ENCODE measurements around the gene XPC. TPM values are rescaled to one million over a fixed set of nuclear protein-coding genes. Genes with fewer than 3 reads are reported as not detected.

XPC gene
- total RNA-seq, 1 experiment from 2014 or later = 34.9 TPM

DNA sequence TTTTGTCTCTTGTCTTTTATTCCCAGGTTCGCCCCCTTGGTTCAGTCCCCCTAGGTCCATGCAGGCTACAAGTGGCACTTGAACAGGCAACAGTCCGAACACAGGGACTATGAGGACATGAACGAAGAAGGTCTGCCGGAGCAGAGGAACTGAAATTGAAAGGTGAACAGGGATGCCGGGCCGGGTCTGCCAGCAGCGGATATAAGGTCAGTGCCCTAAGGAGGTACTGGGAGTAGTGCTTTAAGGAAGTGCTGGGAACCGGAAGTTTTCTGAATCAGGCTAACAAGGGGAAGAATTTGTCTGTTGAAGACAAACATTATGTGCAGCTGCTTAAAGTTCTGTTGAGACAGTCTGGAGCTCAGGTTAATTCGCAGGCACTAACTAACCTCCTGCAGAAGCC lies 47.0 kb upstream of the XPC start:
- POLR2A ChIA-PET = no interaction called here
- no peak overlapping the region for H3K4me3 Mint-ChIP-seq
- H3K36me3 Mint-ChIP-seq = peaks cover 14% of the 10 kb centered on the region
- H3K27me3 Mint-ChIP-seq (ENCODE audit: low read depth) = peaks cover 10% of the 10 kb centered on the region; the same call in 1 of the 2 replicates
- H3K27ac Mint-ChIP-seq = no peak overlapping the region
- no peak for DNase-seq (ENCODE audit: low spot score)
- H3K9me3 Mint-ChIP-seq = peaks cover 31% of the 10 kb centered on the region
- ATAC-seq = no peak
- TF ChIP-seq RORB (CRISPR knock-in tag; IDR thresholded peaks at IDR 0.05) (no peak), GABPB1 (CRISPR knock-in tag; IDR thresholded peaks at IDR 0.05) (no peak), TP53 (CRISPR knock-in tag; IDR thresholded peaks at IDR 0.05) (no peak), KAT7 (CRISPR knock-in tag; IDR thresholded peaks at IDR 0.05; ENCODE audit: borderline replicate concordance) (no peak)
- TF ChIP-seq, protein P1, sequence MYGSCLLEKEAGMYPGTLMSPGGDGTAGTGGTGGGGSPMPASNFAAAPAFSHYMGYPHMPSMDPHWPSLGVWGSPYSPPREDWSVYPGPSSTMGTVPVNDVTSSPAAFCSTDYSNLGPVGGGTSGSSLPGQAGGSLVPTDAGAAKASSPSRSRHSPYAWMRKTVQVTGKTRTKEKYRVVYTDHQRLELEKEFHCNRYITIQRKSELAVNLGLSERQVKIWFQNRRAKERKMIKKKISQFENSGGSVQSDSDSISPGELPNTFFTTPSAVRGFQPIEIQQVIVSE (CRISPR knock-in tag; IDR thresholded peaks at IDR 0.05; ENCODE audit: borderline replicate concordance) = no peak
- peaks cover 30% of the 10 kb centered on the region for H3K4me1 Mint-ChIP-seq
- CTCF ChIA-PET = interaction anchor here (3.7 to 8.2 kb wide), 2 partner anchors 21 to 22 kb away, joined by 15 to 43 read pairs; no protein-coding TSS in a partner anchor

DNA sequence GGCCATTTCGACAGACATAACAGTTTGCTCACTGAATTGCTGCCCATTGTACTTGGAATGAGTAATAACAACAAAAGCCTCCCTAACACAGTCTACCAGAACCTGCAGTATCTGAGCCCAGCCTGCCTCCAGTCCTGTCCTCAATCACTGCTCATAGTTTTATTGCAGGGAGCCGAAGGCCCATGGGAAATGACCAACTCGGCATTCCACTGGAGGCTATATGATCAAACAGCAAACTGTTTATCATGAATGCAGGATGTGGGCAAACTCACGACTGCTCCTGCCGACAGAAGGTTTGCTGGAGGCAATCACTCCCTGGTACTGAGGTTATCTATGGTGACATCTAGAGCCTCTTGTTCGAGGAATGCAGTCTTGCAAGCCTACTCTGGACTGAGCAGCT lies 46.5 kb upstream of the XPC start:
- TF ChIP-seq ZBTB21 (CRISPR knock-in tag; IDR thresholded peaks at IDR 0.05; ENCODE audit: borderline replicate concordance) (no peak), OVOL2 (CRISPR knock-in tag; IDR thresholded peaks at IDR 0.05; ENCODE audit: borderline replicate concordance) (no peak), NFYB (CRISPR knock-in tag; conservative IDR thresholded peaks at IDR 0.05; ENCODE audit: low read depth) (no peak)
- TF ChIP-seq, protein P2, sequence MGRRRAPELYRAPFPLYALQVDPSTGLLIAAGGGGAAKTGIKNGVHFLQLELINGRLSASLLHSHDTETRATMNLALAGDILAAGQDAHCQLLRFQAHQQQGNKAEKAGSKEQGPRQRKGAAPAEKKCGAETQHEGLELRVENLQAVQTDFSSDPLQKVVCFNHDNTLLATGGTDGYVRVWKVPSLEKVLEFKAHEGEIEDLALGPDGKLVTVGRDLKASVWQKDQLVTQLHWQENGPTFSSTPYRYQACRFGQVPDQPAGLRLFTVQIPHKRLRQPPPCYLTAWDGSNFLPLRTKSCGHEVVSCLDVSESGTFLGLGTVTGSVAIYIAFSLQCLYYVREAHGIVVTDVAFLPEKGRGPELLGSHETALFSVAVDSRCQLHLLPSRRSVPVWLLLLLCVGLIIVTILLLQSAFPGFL (CRISPR knock-in tag; IDR thresholded peaks at IDR 0.05; ENCODE audit: borderline replicate concordance) = no peak
- TF ChIP-seq, protein P3, sequence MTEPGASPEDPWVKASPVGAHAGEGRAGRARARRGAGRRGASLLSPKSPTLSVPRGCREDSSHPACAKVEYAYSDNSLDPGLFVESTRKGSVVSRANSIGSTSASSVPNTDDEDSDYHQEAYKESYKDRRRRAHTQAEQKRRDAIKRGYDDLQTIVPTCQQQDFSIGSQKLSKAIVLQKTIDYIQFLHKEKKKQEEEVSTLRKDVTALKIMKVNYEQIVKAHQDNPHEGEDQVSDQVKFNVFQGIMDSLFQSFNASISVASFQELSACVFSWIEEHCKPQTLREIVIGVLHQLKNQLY (CRISPR knock-in tag; IDR thresholded peaks at IDR 0.05) = no peak
- TF ChIP-seq, protein P4, sequence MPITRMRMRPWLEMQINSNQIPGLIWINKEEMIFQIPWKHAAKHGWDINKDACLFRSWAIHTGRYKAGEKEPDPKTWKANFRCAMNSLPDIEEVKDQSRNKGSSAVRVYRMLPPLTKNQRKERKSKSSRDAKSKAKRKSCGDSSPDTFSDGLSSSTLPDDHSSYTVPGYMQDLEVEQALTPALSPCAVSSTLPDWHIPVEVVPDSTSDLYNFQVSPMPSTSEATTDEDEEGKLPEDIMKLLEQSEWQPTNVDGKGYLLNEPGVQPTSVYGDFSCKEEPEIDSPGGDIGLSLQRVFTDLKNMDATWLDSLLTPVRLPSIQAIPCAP (CRISPR knock-in tag; IDR thresholded peaks at IDR 0.05) = no peak
- TF ChIP-seq, protein P5, sequence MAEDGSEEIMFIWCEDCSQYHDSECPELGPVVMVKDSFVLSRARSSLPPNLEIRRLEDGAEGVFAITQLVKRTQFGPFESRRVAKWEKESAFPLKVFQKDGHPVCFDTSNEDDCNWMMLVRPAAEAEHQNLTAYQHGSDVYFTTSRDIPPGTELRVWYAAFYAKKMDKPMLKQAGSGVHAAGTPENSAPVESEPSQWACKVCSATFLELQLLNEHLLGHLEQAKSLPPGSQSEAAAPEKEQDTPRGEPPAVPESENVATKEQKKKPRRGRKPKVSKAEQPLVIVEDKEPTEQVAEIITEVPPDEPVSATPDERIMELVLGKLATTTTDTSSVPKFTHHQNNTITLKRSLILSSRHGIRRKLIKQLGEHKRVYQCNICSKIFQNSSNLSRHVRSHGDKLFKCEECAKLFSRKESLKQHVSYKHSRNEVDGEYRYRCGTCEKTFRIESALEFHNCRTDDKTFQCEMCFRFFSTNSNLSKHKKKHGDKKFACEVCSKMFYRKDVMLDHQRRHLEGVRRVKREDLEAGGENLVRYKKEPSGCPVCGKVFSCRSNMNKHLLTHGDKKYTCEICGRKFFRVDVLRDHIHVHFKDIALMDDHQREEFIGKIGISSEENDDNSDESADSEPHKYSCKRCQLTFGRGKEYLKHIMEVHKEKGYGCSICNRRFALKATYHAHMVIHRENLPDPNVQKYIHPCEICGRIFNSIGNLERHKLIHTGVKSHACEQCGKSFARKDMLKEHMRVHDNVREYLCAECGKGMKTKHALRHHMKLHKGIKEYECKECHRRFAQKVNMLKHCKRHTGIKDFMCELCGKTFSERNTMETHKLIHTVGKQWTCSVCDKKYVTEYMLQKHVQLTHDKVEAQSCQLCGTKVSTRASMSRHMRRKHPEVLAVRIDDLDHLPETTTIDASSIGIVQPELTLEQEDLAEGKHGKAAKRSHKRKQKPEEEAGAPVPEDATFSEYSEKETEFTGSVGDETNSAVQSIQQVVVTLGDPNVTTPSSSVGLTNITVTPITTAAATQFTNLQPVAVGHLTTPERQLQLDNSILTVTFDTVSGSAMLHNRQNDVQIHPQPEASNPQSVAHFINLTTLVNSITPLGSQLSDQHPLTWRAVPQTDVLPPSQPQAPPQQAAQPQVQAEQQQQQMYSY (CRISPR knock-in tag; IDR thresholded peaks at IDR 0.05) = no peak
- Mint-ChIP-seq H3K27me3 (ENCODE audit: low read depth) (peaks cover 10% of the 10 kb centered on the region; the same call in 1 of the 2 replicates), H3K36me3 (peaks cover 10% of the 10 kb centered on the region), H3K4me3 (no peak overlapping the region), H3K9me3 (peaks cover 31% of the 10 kb centered on the region), H3K27ac (no peak overlapping the region), H3K4me1 (peaks cover 30% of the 10 kb centered on the region)
- no peak for ATAC-seq
- no peak for DNase-seq (ENCODE audit: low spot score)
- CTCF ChIA-PET = interaction anchor here (3.7 kb wide), 1 partner anchor 21 kb away, joined by 15 read pairs; no protein-coding TSS in a partner anchor
- POLR2A ChIA-PET = no interaction called here

DNA sequence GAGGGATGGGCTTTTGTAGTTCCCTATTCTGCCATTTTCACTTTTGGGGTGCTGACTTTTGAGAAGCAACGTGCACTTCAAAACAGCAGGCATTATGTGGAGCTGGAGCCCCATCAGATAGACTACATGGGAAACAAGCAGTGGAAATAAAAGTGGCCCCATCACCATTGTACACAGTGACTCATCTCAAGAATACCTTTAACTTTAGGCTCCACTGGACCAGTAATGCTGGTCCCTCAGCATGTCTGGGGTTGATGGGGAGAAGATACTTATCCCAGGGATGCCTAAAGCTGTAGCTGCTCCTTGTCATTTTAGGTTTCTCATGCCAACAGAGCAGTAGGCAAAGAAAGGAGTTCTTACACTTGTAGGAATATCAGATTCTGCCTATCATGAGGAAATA lies 45.2 kb upstream of the XPC start:
- peaks cover 30% of the 10 kb centered on the region for H3K4me1 Mint-ChIP-seq
- ChIA-PET CTCF (interaction anchor here (0.8 to 3.7 kb wide), 3 partner anchors 9 to 45 kb away, joined by 3 to 15 read pairs (median 4); partner anchors contain the start of genes LSM3 and XPC), POLR2A (no interaction called here)
- TF ChIP-seq ZNF138 (CRISPR knock-in tag; conservative IDR thresholded peaks at IDR 0.05) (no peak), GRHL2 (CRISPR knock-in tag; IDR thresholded peaks at IDR 0.05; ENCODE audit: insufficient replicate concordance, severe bottlenecking) (no peak), NFATC4 (CRISPR knock-in tag; IDR thresholded peaks at IDR 0.05) (no peak), ZNF263 (CRISPR knock-in tag; IDR thresholded peaks at IDR 0.05; ENCODE audit: low read depth) (no peak), FOXP1 (CRISPR knock-in tag; IDR thresholded peaks at IDR 0.05; ENCODE audit: borderline replicate concordance) (no peak)
- TF ChIP-seq, protein P6, sequence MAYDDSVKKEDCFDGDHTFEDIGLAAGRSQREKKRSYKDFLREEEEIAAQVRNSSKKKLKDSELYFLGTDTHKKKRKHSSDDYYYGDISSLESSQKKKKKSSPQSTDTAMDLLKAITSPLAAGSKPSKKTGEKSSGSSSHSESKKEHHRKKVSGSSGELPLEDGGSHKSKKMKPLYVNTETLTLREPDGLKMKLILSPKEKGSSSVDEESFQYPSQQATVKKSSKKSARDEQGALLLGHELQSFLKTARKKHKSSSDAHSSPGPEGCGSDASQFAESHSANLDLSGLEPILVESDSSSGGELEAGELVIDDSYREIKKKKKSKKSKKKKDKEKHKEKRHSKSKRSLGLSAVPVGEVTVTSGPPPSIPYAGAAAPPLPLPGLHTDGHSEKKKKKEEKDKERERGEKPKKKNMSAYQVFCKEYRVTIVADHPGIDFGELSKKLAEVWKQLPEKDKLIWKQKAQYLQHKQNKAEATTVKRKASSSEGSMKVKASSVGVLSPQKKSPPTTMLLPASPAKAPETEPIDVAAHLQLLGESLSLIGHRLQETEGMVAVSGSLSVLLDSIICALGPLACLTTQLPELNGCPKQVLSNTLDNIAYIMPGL (CRISPR knock-in tag; IDR thresholded peaks at IDR 0.05) = no peak
- TF ChIP-seq, protein P7, sequence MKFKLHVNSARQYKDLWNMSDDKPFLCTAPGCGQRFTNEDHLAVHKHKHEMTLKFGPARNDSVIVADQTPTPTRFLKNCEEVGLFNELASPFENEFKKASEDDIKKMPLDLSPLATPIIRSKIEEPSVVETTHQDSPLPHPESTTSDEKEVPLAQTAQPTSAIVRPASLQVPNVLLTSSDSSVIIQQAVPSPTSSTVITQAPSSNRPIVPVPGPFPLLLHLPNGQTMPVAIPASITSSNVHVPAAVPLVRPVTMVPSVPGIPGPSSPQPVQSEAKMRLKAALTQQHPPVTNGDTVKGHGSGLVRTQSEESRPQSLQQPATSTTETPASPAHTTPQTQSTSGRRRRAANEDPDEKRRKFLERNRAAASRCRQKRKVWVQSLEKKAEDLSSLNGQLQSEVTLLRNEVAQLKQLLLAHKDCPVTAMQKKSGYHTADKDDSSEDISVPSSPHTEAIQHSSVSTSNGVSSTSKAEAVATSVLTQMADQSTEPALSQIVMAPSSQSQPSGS (CRISPR knock-in tag; IDR thresholded peaks at IDR 0.05; ENCODE audit: borderline replicate concordance, low read depth) = no peak
- TF ChIP-seq, protein P8, sequence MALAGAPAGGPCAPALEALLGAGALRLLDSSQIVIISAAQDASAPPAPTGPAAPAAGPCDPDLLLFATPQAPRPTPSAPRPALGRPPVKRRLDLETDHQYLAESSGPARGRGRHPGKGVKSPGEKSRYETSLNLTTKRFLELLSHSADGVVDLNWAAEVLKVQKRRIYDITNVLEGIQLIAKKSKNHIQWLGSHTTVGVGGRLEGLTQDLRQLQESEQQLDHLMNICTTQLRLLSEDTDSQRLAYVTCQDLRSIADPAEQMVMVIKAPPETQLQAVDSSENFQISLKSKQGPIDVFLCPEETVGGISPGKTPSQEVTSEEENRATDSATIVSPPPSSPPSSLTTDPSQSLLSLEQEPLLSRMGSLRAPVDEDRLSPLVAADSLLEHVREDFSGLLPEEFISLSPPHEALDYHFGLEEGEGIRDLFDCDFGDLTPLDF (CRISPR knock-in tag; IDR thresholded peaks at IDR 0.05) = no peak

More for the DNA sequence above, 45.2 kb upstream of the XPC start:
- no peak for ATAC-seq
- no peak overlapping the region for H3K27ac Mint-ChIP-seq
- H3K4me3 Mint-ChIP-seq = no peak overlapping the region
- H3K27me3 Mint-ChIP-seq (ENCODE audit: low read depth) = peaks cover 7% of the 10 kb centered on the region; the same call in 1 of the 2 replicates
- no peak for DNase-seq (ENCODE audit: low spot score)
- H3K9me3 Mint-ChIP-seq = peaks cover 36% of the 10 kb centered on the region
- peaks cover 11% of the 10 kb centered on the region for H3K36me3 Mint-ChIP-seq

Measured in WTC11 (cell line).